ENCODE data around the gene ANKS1A. TPM values are rescaled to one million over a fixed set of nuclear protein-coding genes. Genes with fewer than 3 reads are reported as not detected.

The ANKS1A gene
- total RNA-seq, 1 experiment from 2014 or later: 14.4 TPM

DNA sequence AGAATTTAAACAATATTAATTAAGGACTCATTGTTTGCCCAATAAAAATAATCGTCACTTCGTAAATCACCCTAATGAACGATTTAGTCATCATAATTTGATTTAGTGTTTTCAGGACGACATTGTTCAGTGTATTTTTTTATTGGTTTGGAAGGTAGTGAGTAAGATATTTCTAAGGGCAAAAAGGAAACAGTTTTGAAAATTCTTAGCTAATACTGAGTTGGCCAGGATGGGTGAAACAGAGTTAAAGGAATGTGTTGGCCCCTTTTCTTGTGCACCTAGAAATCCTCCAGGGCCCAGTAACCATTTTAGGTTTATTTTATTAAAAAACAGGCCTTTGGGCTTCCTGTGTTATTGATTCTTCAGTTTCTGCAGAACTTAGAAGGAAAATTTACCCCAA is 25.3 kb downstream of the ANKS1A start:
- ChIA-PET POLR2A (no interaction called here), CTCF (no interaction called here)
- no peak for ATAC-seq
- in situ Hi-C loops (cut with HindIII; ENCODE audit: low pct_unique_long_range_greater_than_20kb, low sequenced_read_pairs) (no loop called here), intact Hi-C loops (cut with micrococcal nuclease; ENCODE audit: unreplicated experiment) (no loop called here)
- H3K27me3 ChIP-seq (ENCODE audit: control insufficient read depth, insufficient read depth, low read length): no peaks in the 10 kb centered on the region
- H3K4me3 ChIP-seq (ENCODE audit: low read depth in 2 of 2, low read length in 2 of 2): no peak overlapping the region
- H3K4me1 ChIP-seq (ENCODE audit: control insufficient read depth, insufficient read depth, low read length): 0 out of 2 replicates have a peak, but pooled peaks cover 9% of the 10 kb centered on the region
- DNase-seq (ENCODE audit: low read depth, low spot score): no peak
- TF ChIP-seq POLR2AphosphoS5 (IDR thresholded peaks at IDR 0.05; ENCODE audit: low read depth, low read length) (no peak), TCF7L2 (IDR thresholded peaks at IDR 0.05; ENCODE audit: low read depth, low read length) (no peak), SIN3A (IDR thresholded peaks at IDR 0.05; ENCODE audit: borderline replicate concordance, insufficient read depth, low read depth, low read length) (no peak)
- TF ChIP-seq, protein P1, sequence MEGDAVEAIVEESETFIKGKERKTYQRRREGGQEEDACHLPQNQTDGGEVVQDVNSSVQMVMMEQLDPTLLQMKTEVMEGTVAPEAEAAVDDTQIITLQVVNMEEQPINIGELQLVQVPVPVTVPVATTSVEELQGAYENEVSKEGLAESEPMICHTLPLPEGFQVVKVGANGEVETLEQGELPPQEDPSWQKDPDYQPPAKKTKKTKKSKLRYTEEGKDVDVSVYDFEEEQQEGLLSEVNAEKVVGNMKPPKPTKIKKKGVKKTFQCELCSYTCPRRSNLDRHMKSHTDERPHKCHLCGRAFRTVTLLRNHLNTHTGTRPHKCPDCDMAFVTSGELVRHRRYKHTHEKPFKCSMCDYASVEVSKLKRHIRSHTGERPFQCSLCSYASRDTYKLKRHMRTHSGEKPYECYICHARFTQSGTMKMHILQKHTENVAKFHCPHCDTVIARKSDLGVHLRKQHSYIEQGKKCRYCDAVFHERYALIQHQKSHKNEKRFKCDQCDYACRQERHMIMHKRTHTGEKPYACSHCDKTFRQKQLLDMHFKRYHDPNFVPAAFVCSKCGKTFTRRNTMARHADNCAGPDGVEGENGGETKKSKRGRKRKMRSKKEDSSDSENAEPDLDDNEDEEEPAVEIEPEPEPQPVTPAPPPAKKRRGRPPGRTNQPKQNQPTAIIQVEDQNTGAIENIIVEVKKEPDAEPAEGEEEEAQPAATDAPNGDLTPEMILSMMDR (IDR thresholded peaks at IDR 0.05): no peak
- TF ChIP-seq, protein P2, sequence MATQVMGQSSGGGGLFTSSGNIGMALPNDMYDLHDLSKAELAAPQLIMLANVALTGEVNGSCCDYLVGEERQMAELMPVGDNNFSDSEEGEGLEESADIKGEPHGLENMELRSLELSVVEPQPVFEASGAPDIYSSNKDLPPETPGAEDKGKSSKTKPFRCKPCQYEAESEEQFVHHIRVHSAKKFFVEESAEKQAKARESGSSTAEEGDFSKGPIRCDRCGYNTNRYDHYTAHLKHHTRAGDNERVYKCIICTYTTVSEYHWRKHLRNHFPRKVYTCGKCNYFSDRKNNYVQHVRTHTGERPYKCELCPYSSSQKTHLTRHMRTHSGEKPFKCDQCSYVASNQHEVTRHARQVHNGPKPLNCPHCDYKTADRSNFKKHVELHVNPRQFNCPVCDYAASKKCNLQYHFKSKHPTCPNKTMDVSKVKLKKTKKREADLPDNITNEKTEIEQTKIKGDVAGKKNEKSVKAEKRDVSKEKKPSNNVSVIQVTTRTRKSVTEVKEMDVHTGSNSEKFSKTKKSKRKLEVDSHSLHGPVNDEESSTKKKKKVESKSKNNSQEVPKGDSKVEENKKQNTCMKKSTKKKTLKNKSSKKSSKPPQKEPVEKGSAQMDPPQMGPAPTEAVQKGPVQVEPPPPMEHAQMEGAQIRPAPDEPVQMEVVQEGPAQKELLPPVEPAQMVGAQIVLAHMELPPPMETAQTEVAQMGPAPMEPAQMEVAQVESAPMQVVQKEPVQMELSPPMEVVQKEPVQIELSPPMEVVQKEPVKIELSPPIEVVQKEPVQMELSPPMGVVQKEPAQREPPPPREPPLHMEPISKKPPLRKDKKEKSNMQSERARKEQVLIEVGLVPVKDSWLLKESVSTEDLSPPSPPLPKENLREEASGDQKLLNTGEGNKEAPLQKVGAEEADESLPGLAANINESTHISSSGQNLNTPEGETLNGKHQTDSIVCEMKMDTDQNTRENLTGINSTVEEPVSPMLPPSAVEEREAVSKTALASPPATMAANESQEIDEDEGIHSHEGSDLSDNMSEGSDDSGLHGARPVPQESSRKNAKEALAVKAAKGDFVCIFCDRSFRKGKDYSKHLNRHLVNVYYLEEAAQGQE (IDR thresholded peaks at IDR 0.05; ENCODE audit: insufficient read depth in 1 of 2, low read depth in 2 of 2, low read length in 1 of 2): no peak
- no TSS peak for BruUV-seq (replicated peaks)
- no peaks in the 10 kb centered on the region for H3K36me3 ChIP-seq (ENCODE audit: control insufficient read depth, insufficient read depth, low read length)
- no peak overlapping the region for H3K27ac ChIP-seq (ENCODE audit: low read length)
- H3K9me3 ChIP-seq (ENCODE audit: control insufficient read depth, insufficient read depth, low read depth, low read length): no peaks in the 10 kb centered on the region

DNA sequence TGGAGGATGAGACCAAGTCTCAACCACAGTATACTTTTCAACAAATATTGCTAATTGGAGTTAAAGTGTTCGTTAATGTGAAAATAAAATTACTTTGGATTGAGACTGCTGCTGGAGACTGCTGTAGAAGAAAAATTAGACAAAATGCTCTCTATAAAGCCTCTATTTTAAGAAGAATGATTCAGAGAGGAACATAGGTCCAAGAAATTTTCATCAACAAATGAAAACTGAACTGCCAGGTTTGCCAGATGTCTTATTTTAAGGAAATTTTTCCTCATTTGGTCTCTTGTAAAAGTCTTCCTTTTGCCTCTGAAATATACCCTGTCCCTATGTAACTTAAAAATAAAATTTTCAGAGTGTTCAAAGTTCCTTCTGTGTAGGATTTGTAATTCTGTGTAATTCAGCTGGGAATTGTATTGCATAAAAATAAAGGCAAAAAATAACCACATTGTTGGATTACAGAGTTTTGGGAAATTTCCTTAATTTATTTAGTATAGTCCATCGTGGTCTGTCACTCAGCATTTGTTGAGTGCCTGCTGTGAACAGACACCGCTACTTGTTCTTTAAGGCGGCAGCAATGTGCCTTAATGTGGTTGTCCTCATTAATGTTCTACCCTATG is 27.4 kb downstream of the ANKS1A start:
- TF ChIP-seq SIN3A (IDR thresholded peaks at IDR 0.05; ENCODE audit: borderline replicate concordance, insufficient read depth, low read depth, low read length) (no peak), TCF7L2 (IDR thresholded peaks at IDR 0.05; ENCODE audit: low read depth, low read length) (no peak), POLR2AphosphoS5 (IDR thresholded peaks at IDR 0.05; ENCODE audit: low read depth, low read length) (no peak)
- TF ChIP-seq, protein P2 (IDR thresholded peaks at IDR 0.05; ENCODE audit: insufficient read depth in 1 of 2, low read depth in 2 of 2, low read length in 1 of 2): no peak
- TF ChIP-seq, protein P1 (IDR thresholded peaks at IDR 0.05): no peak
- DNase-seq (ENCODE audit: low read depth, low spot score) (no peak), ATAC-seq (no peak)
- Histone ChIP-seq H3K27me3 (ENCODE audit: control insufficient read depth, insufficient read depth, low read length) (no peaks in the 10 kb centered on the region), H3K36me3 (ENCODE audit: control insufficient read depth, insufficient read depth, low read length) (no peaks in the 10 kb centered on the region), H3K4me1 (ENCODE audit: control insufficient read depth, insufficient read depth, low read length) (0 out of 2 replicates have a peak, but pooled peaks cover 9% of the 10 kb centered on the region), H3K4me3 (ENCODE audit: low read depth in 2 of 2, low read length in 2 of 2) (no peak overlapping the region), H3K9me3 (ENCODE audit: control insufficient read depth, insufficient read depth, low read depth, low read length) (no peaks in the 10 kb centered on the region), H3K27ac (ENCODE audit: low read length) (no peak overlapping the region)
- in situ Hi-C loops (cut with HindIII; ENCODE audit: low pct_unique_long_range_greater_than_20kb, low sequenced_read_pairs) (no loop called here), intact Hi-C loops (cut with micrococcal nuclease; ENCODE audit: unreplicated experiment) (no loop called here)
- CTCF ChIA-PET: no interaction called here
- BruUV-seq (replicated peaks): no TSS peak
- POLR2A ChIA-PET: no interaction called here
